Duodenal mucosa (tissue), 2 donors: ENCODE results near the gene PLCB4.

Source experiments
- H3K27ac ChIP-seq: one replicate; pipeline ENCODE4 v1.7.0; 2013; ENCODE audit warnings: low read depth, low read length
- H3K27me3 ChIP-seq, 2 donors: one replicate each; pipeline ENCODE4 v1.7.0; 2013; ENCODE audit warnings: low read length in 2 of 2, control low read depth in 1 of 2; ENCODE audit not compliant: insufficient read depth in 2 of 2, control insufficient read depth in 1 of 2
- H3K36me3 ChIP-seq, 2 donors: one replicate each; pipeline ENCODE4 v1.7.0; 2013; ENCODE audit warnings: low read length in 2 of 2, control low read depth in 1 of 2; ENCODE audit not compliant: insufficient read depth in 2 of 2, control insufficient read depth in 1 of 2
- H3K4me1 ChIP-seq, 2 donors: one replicate each; pipeline ENCODE4 v1.7.0; 2013; ENCODE audit warnings: low read length in 2 of 2, control low read depth in 1 of 2; ENCODE audit not compliant: insufficient read depth in 2 of 2, control insufficient read depth in 1 of 2
- H3K4me3 ChIP-seq, 2 donors: one replicate each; pipeline ENCODE4 v1.7.0; 2013; ENCODE audit warnings: low read length in 2 of 2, low read depth in 1 of 2
- H3K9ac ChIP-seq, 2 donors: one replicate each; pipeline ENCODE4 v1.7.0; 2013; ENCODE audit warnings: low read length in 2 of 2, low read depth in 1 of 2
- H3K9me3 ChIP-seq, 2 donors: one replicate each; pipeline ENCODE4 v1.7.0; 2013; ENCODE audit warnings: low read length in 2 of 2, control low read depth in 1 of 2; ENCODE audit not compliant: control insufficient read depth in 1 of 2

The PLCB4 gene

DNA sequence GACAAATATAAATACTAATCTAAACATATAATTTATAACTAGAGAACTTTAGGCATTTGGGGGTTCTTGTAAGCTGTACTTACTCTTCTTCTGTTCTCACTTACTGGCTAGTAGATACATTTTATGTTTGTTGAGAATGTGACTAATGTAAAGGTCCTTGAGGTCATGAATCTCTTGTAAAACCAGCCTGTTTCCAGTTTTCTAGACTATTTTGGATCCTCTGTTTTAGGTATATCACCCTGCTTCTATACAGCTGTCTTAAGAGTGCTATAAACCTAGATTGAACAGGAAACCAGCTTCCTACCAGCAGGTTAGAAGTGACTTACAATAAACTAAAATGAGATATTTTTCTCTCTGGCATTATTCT lies 134.2 kb downstream of the PLCB4 start:
- Histone ChIP-seq H3K27ac (no peak overlapping the region), H3K4me1 (no peaks in the 10 kb centered on the region), H3K36me3 (no peaks in the 10 kb centered on the region), H3K9me3 (no peaks in the 10 kb centered on the region), H3K27me3 (no peaks in the 10 kb centered on the region), H3K9ac (no peak overlapping the region), H3K4me3 (no peak overlapping the region)

DNA sequence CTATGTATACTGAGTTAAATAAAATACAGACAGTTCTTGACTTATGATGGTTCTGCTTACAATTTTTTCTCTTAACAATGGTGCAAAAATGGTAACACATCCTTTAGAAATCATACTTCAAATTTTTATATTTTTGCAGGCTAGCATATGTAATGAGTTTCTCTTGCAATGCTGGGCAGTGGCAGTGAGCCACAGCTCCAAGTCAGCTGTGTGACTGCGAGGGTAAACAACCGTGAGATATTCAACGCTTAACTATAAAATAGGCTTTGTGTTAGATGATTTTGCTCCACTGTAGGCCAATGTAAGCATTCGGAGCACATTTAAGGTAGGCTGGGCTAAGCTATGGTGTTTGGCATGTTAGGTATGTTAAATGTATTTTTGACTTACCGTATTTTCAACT lies 136.1 kb downstream of the PLCB4 start:
- H3K9me3 ChIP-seq: no peaks in the 10 kb centered on the region
- no peak overlapping the region for H3K9ac ChIP-seq
- H3K4me1 ChIP-seq: no peaks in the 10 kb centered on the region

DNA sequence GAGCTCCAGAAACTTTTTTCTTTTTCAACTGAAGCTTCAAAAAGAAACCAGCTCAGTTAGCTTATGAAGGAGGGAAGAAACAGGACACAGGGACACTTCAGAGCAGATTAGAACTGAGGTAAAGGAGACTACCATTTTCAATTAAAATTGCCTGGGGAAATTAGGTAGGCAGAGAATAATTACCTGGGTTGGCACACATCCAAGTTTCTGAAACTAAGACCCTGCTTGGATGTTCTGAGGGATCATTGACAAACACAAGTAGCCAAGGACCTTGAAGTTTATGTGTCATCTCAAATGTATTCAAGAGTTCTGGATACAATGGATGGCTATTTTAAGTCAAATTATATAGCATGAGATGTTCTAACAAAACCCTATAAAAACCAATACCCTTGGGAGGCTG lies 137.6 kb downstream of the PLCB4 start:
- Histone ChIP-seq H3K9me3 (no peaks in the 10 kb centered on the region), H3K27ac (no peak overlapping the region), H3K27me3 (no peaks in the 10 kb centered on the region), H3K36me3 (no peaks in the 10 kb centered on the region), H3K9ac (no peak overlapping the region), H3K4me3 (no peak overlapping the region), H3K4me1 (no peaks in the 10 kb centered on the region)

More for the DNA sequence above, 136.1 kb downstream of the PLCB4 start:
- no peak overlapping the region for H3K27ac ChIP-seq
- no peak overlapping the region for H3K4me3 ChIP-seq
- no peaks in the 10 kb centered on the region for H3K27me3 ChIP-seq
- H3K36me3 ChIP-seq: no peaks in the 10 kb centered on the region

DNA sequence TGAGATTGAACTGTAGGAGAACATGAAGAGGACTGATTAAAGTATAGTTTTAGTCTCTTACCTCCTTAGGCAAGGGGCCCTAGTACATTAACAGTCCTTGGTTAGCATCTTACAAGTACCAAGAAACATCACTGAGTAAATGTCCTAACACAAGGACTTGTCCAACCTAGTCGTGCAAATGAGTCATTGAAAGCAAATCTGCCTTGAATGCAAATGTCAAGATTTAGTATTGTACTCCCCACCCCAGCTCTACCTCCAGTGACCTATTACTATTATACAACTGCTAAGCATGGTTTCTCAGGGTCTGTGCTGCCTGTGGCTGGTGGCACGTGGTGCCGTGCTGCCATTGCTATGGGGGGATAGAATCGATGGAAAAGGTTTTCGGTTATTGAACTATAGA lies 138.4 kb downstream of the PLCB4 start:
- H3K27me3 ChIP-seq: no peaks in the 10 kb centered on the region
- H3K4me3 ChIP-seq: no peak overlapping the region
- no peak overlapping the region for H3K9ac ChIP-seq
- no peak overlapping the region for H3K27ac ChIP-seq
- no peaks in the 10 kb centered on the region for H3K9me3 ChIP-seq
- H3K36me3 ChIP-seq: no peaks in the 10 kb centered on the region
- H3K4me1 ChIP-seq: no peaks in the 10 kb centered on the region

DNA sequence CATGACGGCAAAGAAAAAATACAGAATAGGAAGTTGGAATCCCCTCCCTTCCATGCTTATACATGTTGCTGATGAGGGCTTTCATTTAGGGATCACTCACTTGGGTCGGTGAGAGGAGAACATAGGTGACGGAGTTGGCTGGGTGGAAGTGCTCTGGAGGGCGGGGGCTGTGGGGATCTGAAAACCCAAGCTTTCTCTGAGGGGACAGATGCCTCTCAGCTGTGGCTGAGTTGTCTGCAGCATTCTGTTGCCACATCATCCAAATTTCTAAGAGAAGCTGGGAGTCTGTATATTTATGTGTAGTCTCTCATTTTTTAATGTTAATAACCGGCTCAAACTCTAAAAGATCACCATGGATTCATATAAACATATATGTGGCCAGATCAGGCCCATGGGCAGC lies 141.5 kb downstream of the PLCB4 start:
- H3K27me3 ChIP-seq: no peaks in the 10 kb centered on the region

DNA sequence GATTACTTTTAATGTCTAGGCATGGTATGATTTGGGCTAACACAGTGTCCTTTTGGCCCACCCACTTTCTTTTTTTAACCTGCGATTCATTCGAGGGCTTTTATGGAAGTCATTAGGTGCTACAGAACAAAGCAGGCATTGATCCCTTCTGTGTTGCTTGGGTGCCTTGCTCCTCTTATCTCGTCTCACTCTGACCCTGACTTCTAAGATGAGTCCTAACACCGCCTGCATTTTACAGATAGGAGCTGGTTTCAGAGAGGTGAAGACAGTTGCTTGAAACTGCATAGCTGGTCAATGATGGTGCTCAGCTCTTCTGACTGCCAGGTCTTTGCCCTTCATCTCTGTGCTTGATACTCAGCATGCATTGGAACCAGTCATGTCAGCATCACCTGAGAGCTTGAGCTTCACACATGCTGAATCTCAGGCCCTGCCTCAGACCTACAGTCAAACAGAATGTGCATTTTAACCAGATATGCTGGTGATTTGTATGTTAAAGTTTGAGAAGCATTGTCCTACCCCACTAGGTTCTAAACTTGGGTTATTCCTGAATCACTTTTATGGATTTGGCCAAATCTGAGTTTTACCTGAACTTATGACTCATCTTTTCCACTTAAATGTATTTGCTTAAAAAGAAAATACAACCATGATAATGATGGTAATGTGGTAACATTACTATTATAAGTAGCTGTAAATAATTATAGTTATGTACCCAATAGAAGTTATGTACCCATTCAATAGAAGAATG lies 142.3 kb downstream of the PLCB4 start:
- Histone ChIP-seq H3K9ac (no peak overlapping the region), H3K4me3 (no peak overlapping the region), H3K27me3 (no peaks in the 10 kb centered on the region), H3K36me3 (no peaks in the 10 kb centered on the region), H3K9me3 (no peaks in the 10 kb centered on the region), H3K27ac (no peak overlapping the region), H3K4me1 (no peaks in the 10 kb centered on the region)

More for the DNA sequence above, 141.5 kb downstream of the PLCB4 start:
- Histone ChIP-seq H3K4me3 (no peak overlapping the region), H3K36me3 (no peaks in the 10 kb centered on the region), H3K9ac (no peak overlapping the region), H3K9me3 (no peaks in the 10 kb centered on the region), H3K27ac (no peak overlapping the region), H3K4me1 (no peaks in the 10 kb centered on the region)

DNA sequence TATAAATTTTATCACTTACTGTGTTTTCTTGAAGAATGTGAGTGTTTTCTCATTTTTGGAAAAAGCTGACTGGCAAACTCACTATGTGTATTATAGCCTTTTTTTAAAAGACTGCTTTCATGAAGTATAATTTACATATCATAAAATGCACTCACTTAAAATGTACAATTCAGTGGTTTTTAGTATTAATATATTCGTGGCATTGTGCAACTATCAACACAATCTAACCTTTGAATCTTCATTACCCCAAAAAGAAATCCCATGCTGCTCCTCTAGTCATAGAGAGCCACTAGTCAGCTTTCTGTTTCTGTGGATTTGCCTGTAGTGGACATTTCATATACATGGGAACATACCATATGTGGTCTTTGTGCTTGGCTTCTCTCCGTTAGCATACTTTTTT lies 143.8 kb downstream of the PLCB4 start:
- Histone ChIP-seq H3K9ac (no peak overlapping the region), H3K4me3 (no peak overlapping the region), H3K27ac (no peak overlapping the region), H3K36me3 (no peaks in the 10 kb centered on the region), H3K27me3 (no peaks in the 10 kb centered on the region), H3K4me1 (no peaks in the 10 kb centered on the region), H3K9me3 (no peaks in the 10 kb centered on the region)

DNA sequence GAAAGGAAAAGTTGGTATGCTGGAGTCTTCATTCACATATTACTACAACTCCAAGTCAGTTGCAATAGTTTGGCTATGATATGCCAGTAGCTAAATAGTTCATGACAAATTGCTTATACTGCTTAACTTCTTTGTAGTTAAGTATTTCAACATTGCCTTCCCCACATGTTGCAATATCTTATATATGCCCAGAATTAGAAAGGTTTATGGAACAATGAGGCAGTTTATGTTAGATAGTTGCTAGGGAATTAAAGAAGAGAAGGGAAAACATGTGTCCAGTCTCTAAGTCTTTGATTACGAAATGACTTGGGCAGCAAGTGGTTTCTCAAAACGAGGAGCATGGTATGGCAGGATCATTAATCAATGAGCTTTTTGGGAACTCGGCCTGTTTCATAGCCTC lies 145.8 kb downstream of the PLCB4 start:
- no peak overlapping the region for H3K27ac ChIP-seq
- H3K27me3 ChIP-seq: no peaks in the 10 kb centered on the region
- H3K9ac ChIP-seq: no peak overlapping the region
- no peaks in the 10 kb centered on the region for H3K9me3 ChIP-seq
- H3K4me1 ChIP-seq: no peaks in the 10 kb centered on the region
- H3K4me3 ChIP-seq: no peak overlapping the region
- no peaks in the 10 kb centered on the region for H3K36me3 ChIP-seq

DNA sequence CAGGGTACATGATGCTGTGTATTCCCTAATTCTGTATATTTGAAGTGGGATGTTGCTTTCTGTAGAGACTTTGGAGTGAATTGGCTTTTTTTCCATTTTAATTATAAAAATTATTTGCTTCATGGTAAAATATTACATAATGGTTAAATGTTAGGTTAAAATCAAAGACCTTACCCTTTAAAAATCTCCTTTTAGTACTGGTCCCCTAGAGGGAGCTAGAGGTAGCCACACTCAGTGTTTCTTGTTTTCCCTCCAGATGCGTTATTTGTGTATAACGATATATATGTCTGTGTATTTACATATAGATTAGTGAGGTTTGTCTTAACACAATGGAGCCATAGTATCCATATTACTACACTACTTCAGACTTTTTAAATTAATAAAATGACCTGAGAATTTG lies 146.7 kb downstream of the PLCB4 start:
- Histone ChIP-seq H3K27ac (no peak overlapping the region), H3K9me3 (no peaks in the 10 kb centered on the region), H3K4me3 (no peak overlapping the region), H3K27me3 (no peaks in the 10 kb centered on the region), H3K36me3 (no peaks in the 10 kb centered on the region), H3K4me1 (no peaks in the 10 kb centered on the region), H3K9ac (no peak overlapping the region)

DNA sequence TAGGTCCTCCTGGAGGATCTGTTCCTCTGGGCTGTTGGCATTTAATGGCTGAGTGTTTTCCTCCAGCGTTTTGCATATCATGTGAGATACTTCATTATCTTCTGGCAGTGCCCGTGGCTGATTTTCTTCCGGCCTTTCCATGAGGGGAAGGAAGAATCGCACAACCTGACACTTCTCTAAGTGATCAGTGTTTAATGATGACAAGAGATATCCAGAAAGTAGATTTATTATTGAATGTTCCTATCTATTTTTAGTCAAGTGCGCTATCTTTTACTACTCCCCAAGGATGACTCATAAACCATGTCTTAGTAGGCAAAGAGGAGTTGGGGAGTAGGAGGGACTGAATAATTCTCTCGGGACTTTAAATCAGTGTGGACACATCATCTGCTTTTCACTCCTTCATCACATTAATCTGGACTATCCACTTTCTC lies 149.7 kb downstream of the PLCB4 start:
- Histone ChIP-seq H3K27ac (no peak overlapping the region), H3K4me3 (no peak overlapping the region), H3K27me3 (no peaks in the 10 kb centered on the region), H3K4me1 (no peaks in the 10 kb centered on the region), H3K36me3 (no peaks in the 10 kb centered on the region), H3K9me3 (no peaks in the 10 kb centered on the region), H3K9ac (no peak overlapping the region)
